ENCODE results near the gene ONECUT3.

ONECUT3 gene

GRCh38 chr19:1742989-1743696 lies 10.2 kb upstream of the ONECUT3 start:
- no peak for DNase-seq

GRCh38 chr19:1744133-1744665 lies 9.1 kb upstream of the ONECUT3 start:
- no peak for DNase-seq

- DNase-seq = no peak
Measured at GRCh38 chr19:1744822-1745563, 8.3 kb upstream of the ONECUT3 start.

- DNase-seq = no peak
Measured at GRCh38 chr19:1745589-1746031, 7.7 kb upstream of the ONECUT3 start.

GRCh38 chr19:1746401-1747284 lies 6.7 kb upstream of the ONECUT3 start:
- no peak for DNase-seq

- no peak for DNase-seq
Measured at GRCh38 chr19:1747285-1748114, 5.8 kb upstream of the ONECUT3 start.

GRCh38 chr19:1748115-1748872 lies 5.0 kb upstream of the ONECUT3 start:
- no peak for DNase-seq

- DNase-seq = no peak
Measured at GRCh38 chr19:1748873-1749341, 4.4 kb upstream of the ONECUT3 start.

- no peak for DNase-seq
Measured at GRCh38 chr19:1749373-1750342, 3.6 kb upstream of the ONECUT3 start.

- DNase-seq = no peak
Measured at GRCh38 chr19:1750343-1751021, 2.8 kb upstream of the ONECUT3 start.

GRCh38 chr19:1751367-1752008 lies 1.8 kb upstream of the ONECUT3 start:
- no peak for DNase-seq

GRCh38 chr19:1752009-1752756 lies 1.1 kb upstream of the ONECUT3 start:
- DNase-seq = peak in 1 of 2 donors; percentile 11

- no peak for DNase-seq
Measured at GRCh38 chr19:1754018-1754635, 821 bp downstream of the ONECUT3 start.

- DNase-seq = no peak
Measured at GRCh38 chr19:1754636-1755466, 1.5 kb downstream of the ONECUT3 start.

- no peak for DNase-seq
Measured at GRCh38 chr19:1755467-1756171, 2.3 kb downstream of the ONECUT3 start.

- no peak for DNase-seq
Measured at GRCh38 chr19:1756264-1756663, 3.0 kb downstream of the ONECUT3 start.
